GM21526 (cell line): ENCODE measurements around the gene MYBPHL.

Experiments used
- ATAC-seq: cut with Tn5 transposase; IDR thresholded peaks from one replicate; pipeline ENCODE4 v1.9.1; 2021; ENCODE audit warnings: moderate library complexity; ENCODE audit not compliant: unreplicated experiment, low FRiP score

Gene MYBPHL

GRCh38 chr1:109306832-109307273 lies at the start of gene MYBPHL:
TSS of gene MYBPHL (minus strand) at chr1:109307011. CDS start at chr1:109306991, 20 bp downstream.
- no peak for ATAC-seq

- ATAC-seq = no peak
Measured at GRCh38 chr1:109356505-109356904, 49.7 kb upstream of the MYBPHL start.

- no peak for ATAC-seq
Measured at GRCh38 chr1:109354929-109355328, 48.1 kb upstream of the MYBPHL start.

GRCh38 chr1:109351457-109351856 lies 44.6 kb upstream of the MYBPHL start:
- ATAC-seq = no peak

- ATAC-seq = no peak
Measured at GRCh38 chr1:109350655-109351054, 43.8 kb upstream of the MYBPHL start.

- ATAC-seq = no peak
Measured at GRCh38 chr1:109350182-109350581, 43.4 kb upstream of the MYBPHL start.

GRCh38 chr1:109347511-109347910 lies 40.7 kb upstream of the MYBPHL start:
- no peak for ATAC-seq

- ATAC-seq = no peak
Measured at GRCh38 chr1:109341944-109342930, 35.4 kb upstream of the MYBPHL start.

GRCh38 chr1:109338608-109339007 lies 31.8 kb upstream of the MYBPHL start:
- no peak for ATAC-seq

GRCh38 chr1:109338091-109338490 lies 31.3 kb upstream of the MYBPHL start:
- no peak for ATAC-seq

- no peak for ATAC-seq
Measured at GRCh38 chr1:109335091-109335490, 28.3 kb upstream of the MYBPHL start.

GRCh38 chr1:109331113-109331512 lies 24.3 kb upstream of the MYBPHL start:
- no peak for ATAC-seq

- no peak for ATAC-seq
Measured at GRCh38 chr1:109327285-109327684, 20.5 kb upstream of the MYBPHL start.

- ATAC-seq = no peak
Measured at GRCh38 chr1:109322974-109323373, 16.2 kb upstream of the MYBPHL start.

- ATAC-seq = no peak
Measured at GRCh38 chr1:109319114-109319513, 12.3 kb upstream of the MYBPHL start.

- ATAC-seq = no peak
Measured at GRCh38 chr1:109316506-109316905, 9.7 kb upstream of the MYBPHL start.

GRCh38 chr1:109315288-109315687 lies 8.5 kb upstream of the MYBPHL start:
- ATAC-seq = no peak

GRCh38 chr1:109314795-109315194 lies 8.0 kb upstream of the MYBPHL start:
- no peak for ATAC-seq

- ATAC-seq = no peak
Measured at GRCh38 chr1:109312978-109313775, 6.4 kb upstream of the MYBPHL start.

- no peak for ATAC-seq
Measured at GRCh38 chr1:109312246-109312645, 5.4 kb upstream of the MYBPHL start.

- no peak for ATAC-seq
Measured at GRCh38 chr1:109309347-109309746, 2.5 kb upstream of the MYBPHL start.
